Stimulated activated CD8-positive, alpha-beta memory T cell treated with anti-CD3 and anti-CD28 coated beads, Interleukin-7, amount 100 ng/mL, for 4 hours (primary cell): Measurements from ENCODE around the gene FAM114A2.
"Not testable (repeated sequence)": the region's sequence is repeated elsewhere in the genome, so short reads cannot be mapped to it uniquely, and the experiment has no call there.

Experiments
- DNase-seq, 2 donors: peaks; one replicate each; pipeline ENCODE4 v3.0.0-alpha.2; 2020; ENCODE audit warnings: low read depth in 2 of 2

FAM114A2 gene

GRCh38 chr5:154049636-154050035, 10.9 kb upstream of the FAM114A2 start:
- no peak for DNase-seq

- DNase-seq, result no peak
Observed at GRCh38 chr5:154047324-154047723, 8.6 kb upstream of the FAM114A2 start.

GRCh38 chr5:154046486-154046885, 7.8 kb upstream of the FAM114A2 start:
- DNase-seq, result no peak

GRCh38 chr5:154044581-154044980, 5.9 kb upstream of the FAM114A2 start:
- no peak for DNase-seq

- no peak for DNase-seq
Observed at GRCh38 chr5:154044099-154044498, 5.4 kb upstream of the FAM114A2 start.

GRCh38 chr5:154042766-154043165, 4.1 kb upstream of the FAM114A2 start:
- no peak for DNase-seq

- no peak for DNase-seq
Observed at GRCh38 chr5:154039458-154039829, 734 bp upstream of the FAM114A2 start.

GRCh38 chr5:154038261-154038706, 426 bp downstream of the FAM114A2 start:
- DNase-seq, result peak; percentile 3 to 10

GRCh38 chr5:154034944-154035343, 3.8 kb downstream of the FAM114A2 start:
- no peak for DNase-seq

GRCh38 chr5:154031937-154032489, 6.7 kb downstream of the FAM114A2 start:
- DNase-seq, result no peak

GRCh38 chr5:154025951-154026350, 12.8 kb downstream of the FAM114A2 start:
- no peak for DNase-seq

- not testable (repeated sequence) for DNase-seq
Observed at GRCh38 chr5:154018919-154019318, 19.8 kb downstream of the FAM114A2 start.

- no peak for DNase-seq
Observed at GRCh38 chr5:154015071-154015693, 23.5 kb downstream of the FAM114A2 start.

GRCh38 chr5:154010660-154011059, 28.1 kb downstream of the FAM114A2 start:
- no peak for DNase-seq

GRCh38 chr5:154005648-154006047, 33.1 kb downstream of the FAM114A2 start:
- no peak for DNase-seq

GRCh38 chr5:154002511-154003020, 36.1 kb downstream of the FAM114A2 start:
- no peak for DNase-seq

- DNase-seq, result no peak
Observed at GRCh38 chr5:154002093-154002492, 36.6 kb downstream of the FAM114A2 start.

GRCh38 chr5:154000703-154001102, 38.0 kb downstream of the FAM114A2 start:
- DNase-seq, result no peak

GRCh38 chr5:153999995-154000394, 38.7 kb downstream of the FAM114A2 start:
- DNase-seq, result no peak

GRCh38 chr5:153998768-153999167, 39.9 kb downstream of the FAM114A2 start:
- DNase-seq, result no peak

- no peak for DNase-seq
Observed at GRCh38 chr5:153998010-153998409, 40.7 kb downstream of the FAM114A2 start.

- no peak for DNase-seq
Observed at GRCh38 chr5:153991168-153991567, 47.5 kb downstream of the FAM114A2 start.

GRCh38 chr5:153988510-153988909, 50.2 kb downstream of the FAM114A2 start:
- no peak for DNase-seq

GRCh38 chr5:153987301-153987700, 51.4 kb downstream of the FAM114A2 start:
- DNase-seq, result no peak
